H1 (cell line): ENCODE data around the gene FAM184B. TPM values are rescaled to one million over a fixed set of nuclear protein-coding genes. Genes with fewer than 3 reads are reported as not detected.

Source experiments
- CTCF ChIA-PET: fragments of 300-600 bp; sonication (Branson Sonifier 250); formaldehyde crosslinking; loops from one replicate; lab custom pipeline; 2021; ENCODE audit not compliant: partially characterized antibody; lab: Charles Lee
- POLR2A ChIA-PET: fragments of 300-600 bp; sonication (Branson Sonifier 250); formaldehyde crosslinking; loops from one replicate; lab custom pipeline; 2021; ENCODE audit warnings: inconsistent platforms; ENCODE audit not compliant: partially characterized antibody; lab: Charles Lee
- DNase-seq, 2 experiments: peaks; one replicate each; pipeline versions ENCODE4 v3.0.0 to v3.0.0-alpha.2; 2010 to 2022; ENCODE audit warnings: low spot score in 2 of 2, low read depth in 1 of 2, mixed read lengths in 1 of 2
- FAIRE-seq: peaks from 2 replicates; lab custom pipeline; 2011; peaks lifted over from hg19 to GRCh38; lab: Jason Lieb, UNC
- H2AFZ ChIP-seq: 2 replicates; pipeline ENCODE4 v1.8.1; 2012; ENCODE audit warnings: low read length, inconsistent platforms
- H2AK5ac ChIP-seq: 2 replicates; pipeline ENCODE4 v1.6.1; 2013; ENCODE audit warnings: low read depth, low read length
- H2BK120ac ChIP-seq: replicated peaks from 2 replicates; pipeline ENCODE3; 2013; ENCODE audit warnings: low read depth, low read length, inconsistent platforms
- H2BK12ac ChIP-seq: 2 replicates; pipeline ENCODE4 v1.6.1; 2013; ENCODE audit warnings: low read depth, low read length
- H2BK15ac ChIP-seq: 2 replicates; pipeline ENCODE4 v1.6.1; 2013; ENCODE audit warnings: low read length
- H2BK20ac ChIP-seq: 2 replicates; pipeline ENCODE4 v1.6.1; 2013; ENCODE audit warnings: low read length
- H2BK5ac ChIP-seq: 2 replicates; pipeline ENCODE4 v1.6.1; 2013; ENCODE audit warnings: low read depth, low read length
- H3K14ac ChIP-seq: 2 replicates; pipeline ENCODE4 v1.6.1; 2013; ENCODE audit warnings: inconsistent platforms; ENCODE audit not compliant: insufficient read length
- H3K18ac ChIP-seq: 2 replicates; pipeline ENCODE4 v1.6.1; 2013; ENCODE audit warnings: low read length; ENCODE audit errors: extremely low read depth
- H3K23ac ChIP-seq: 2 replicates; pipeline ENCODE4 v1.6.1; 2013; ENCODE audit warnings: inconsistent platforms; ENCODE audit not compliant: insufficient read length
- H3K23me2 ChIP-seq: 2 replicates; pipeline ENCODE4 v1.6.1; 2013; ENCODE audit warnings: low read depth, low read length
- H3K27ac ChIP-seq: 2 replicates; pipeline ENCODE4 v1.6.1; 2011; ENCODE audit warnings: low read depth, low read length, inconsistent platforms
- H3K27me3 ChIP-seq, 4 experiments: replicated peaks in 1 of 4; 1 replicate in 1 of 4; 2 replicates in 3 of 4; pipeline versions ENCODE4 v1.6.1 to v1.8.1; 2011 to 2013; ENCODE audit warnings: low read length in 3 of 4, mild to moderate bottlenecking in 3 of 4, inconsistent platforms in 2 of 4, mixed read lengths in 2 of 4, moderate library complexity in 1 of 4; ENCODE audit not compliant: control insufficient read depth in 3 of 4, insufficient read depth in 3 of 4; ENCODE audit errors: extremely low read depth in 1 of 4
- H3K36me3 ChIP-seq, 4 experiments: 2 replicates each; pipeline versions ENCODE4 v1.6.1 to v1.8.1; 2011 to 2013; ENCODE audit warnings: mild to moderate bottlenecking in 4 of 4, low read length in 3 of 4, moderate library complexity in 2 of 4, control low read depth in 1 of 4, inconsistent platforms in 1 of 4; ENCODE audit not compliant: insufficient read depth in 4 of 4, control insufficient read depth in 2 of 4
- H3K4ac ChIP-seq: replicated peaks from 2 replicates; pipeline ENCODE3; 2013; ENCODE audit warnings: low read length, low read depth, mixed read lengths, inconsistent platforms; ENCODE audit not compliant: insufficient read length
- H3K4me1 ChIP-seq, 4 experiments: replicated peaks in 1 of 4; 1 replicate in 1 of 4; 2 replicates in 3 of 4; pipeline versions ENCODE4 v1.6.1 to v1.8.1; 2011 to 2013; ENCODE audit warnings: low read length in 3 of 4, inconsistent platforms in 2 of 4, mixed read lengths in 1 of 4; ENCODE audit not compliant: insufficient read depth in 4 of 4, control insufficient read depth in 3 of 4
- H3K4me2 ChIP-seq, 2 experiments: 2 replicates each; pipeline versions ENCODE4 v1.6.1 to v1.8.1; 2011 to 2013; ENCODE audit warnings: low read depth in 2 of 2, low read length in 2 of 2, control low read depth in 1 of 2, inconsistent platforms in 1 of 2, mild to moderate bottlenecking in 1 of 2; ENCODE audit not compliant: insufficient read depth in 1 of 2
- H3K4me3 ChIP-seq, 4 experiments: fragments of 200-600, 300-600 bp in 1 of 4; sonication (generic), shearing (Covaris generic), sonication (Bioruptor Twin) in 1 of 4; 2 replicates each; pipeline versions ENCODE4 v1.5.1 to v1.8.1; 2011 to 2016; ENCODE audit warnings: low read length in 4 of 4, low read depth in 3 of 4, control low read depth in 2 of 4, inconsistent platforms in 2 of 4, mild to moderate bottlenecking in 2 of 4, mixed read lengths in 1 of 4, moderate library complexity in 1 of 4; ENCODE audit not compliant: insufficient read depth in 2 of 4; ENCODE audit errors: extremely low read depth in 1 of 4
- H3K56ac ChIP-seq: replicated peaks from 2 replicates; pipeline ENCODE3; 2013; ENCODE audit warnings: low read depth, mild to moderate bottlenecking, mixed read lengths, low read length, inconsistent platforms; ENCODE audit not compliant: insufficient read length
- H3K79me1 ChIP-seq: 2 replicates; pipeline ENCODE4 v1.6.1; 2013; ENCODE audit warnings: low read depth, low read length, control low read depth
- H3K79me2 ChIP-seq, 2 experiments: 2 replicates each; pipeline versions ENCODE4 v1.6.1 to v1.8.1; 2012 to 2013; ENCODE audit warnings: low read length in 2 of 2, mild to moderate bottlenecking in 2 of 2, inconsistent platforms in 1 of 2; ENCODE audit not compliant: insufficient read depth in 2 of 2, control insufficient read depth in 1 of 2
- H3K9ac ChIP-seq, 4 experiments: replicated peaks in 1 of 4; 1 replicate in 1 of 4; 2 replicates in 3 of 4; pipeline versions ENCODE4 v1.6.1 to v1.8.1; 2011 to 2013; ENCODE audit warnings: low read depth in 3 of 4, low read length in 3 of 4, control low read depth in 2 of 4, mild to moderate bottlenecking in 2 of 4, moderate library complexity in 2 of 4, inconsistent platforms in 1 of 4; ENCODE audit errors: extremely low read depth in 1 of 4
- H3K9me3 ChIP-seq, 2 experiments: 2 replicates each; pipeline versions ENCODE4 v1.6.1 to v1.8.1; 2012 to 2013; ENCODE audit warnings: mild to moderate bottlenecking in 2 of 2, moderate library complexity in 2 of 2, control low read depth in 1 of 2, inconsistent platforms in 1 of 2, low read depth in 1 of 2, low read length in 1 of 2, mixed read lengths in 1 of 2; ENCODE audit not compliant: insufficient read depth in 2 of 2
- H4K20me1 ChIP-seq, 2 experiments: replicated peaks in 1 of 2; 2 replicates each; pipeline versions ENCODE3 to v1.8.1; 2011 to 2013; ENCODE audit warnings: inconsistent platforms in 2 of 2, low read length in 2 of 2, mild to moderate bottlenecking in 1 of 2; ENCODE audit not compliant: insufficient read depth in 2 of 2, control insufficient read depth in 1 of 2
- H4K5ac ChIP-seq: 2 replicates; pipeline ENCODE4 v1.6.1; 2013; ENCODE audit warnings: low read length, low read depth, mixed read lengths, inconsistent platforms; ENCODE audit not compliant: insufficient read length
- H4K8ac ChIP-seq: 2 replicates; pipeline ENCODE4 v1.8.0; 2013; ENCODE audit warnings: mild to moderate bottlenecking, moderate library complexity, low read length, inconsistent platforms; ENCODE audit not compliant: insufficient read depth; ENCODE audit errors: extremely low read depth
- H4K91ac ChIP-seq: replicated peaks from 2 replicates; pipeline ENCODE3; 2013; ENCODE audit warnings: low read length, mixed read lengths, inconsistent platforms; ENCODE audit not compliant: insufficient read length
- CHD1 ChIP-seq: IDR thresholded peaks from 2 replicates; pipeline ENCODE4 v1.6.1; 2012; ENCODE audit warnings: low read depth, low read length, improper control_type of control experiment
- MAFK ChIP-seq: IDR thresholded peaks from 2 replicates; pipeline ENCODE4 v1.6.1; 2012; ENCODE audit warnings: low read depth, mild to moderate bottlenecking, improper control_type of control experiment, low read length
- SIN3A ChIP-seq, 2 experiments: IDR thresholded peaks in 1 of 2; conservative IDR thresholded peaks in 1 of 2; 2 replicates each; pipeline ENCODE4 v1.6.1; 2011 to 2012; ENCODE audit warnings: low read length in 2 of 2, improper control_type of control experiment in 1 of 2, low read depth in 1 of 2, mild to moderate bottlenecking in 1 of 2
- WGBS, 2 experiments: shearing (Covaris generic) in 1 of 2; methylation state at CpG; one replicate each; pipeline versions ENCODE4 v1.1.6 to v1.1.7; 2013 to 2015; ENCODE audit warnings: low lambda C conversion rate in 2 of 2, mixed read lengths in 2 of 2, inconsistent platforms in 1 of 2, low coverage in 1 of 2, missing lambda C conversion rate in 1 of 2; ENCODE audit not compliant: insufficient replicate concordance in 2 of 2, insufficient coverage in 1 of 2, insufficient read length in 1 of 2; ENCODE audit errors: extremely low coverage in 1 of 2, missing lambda C conversion rate in 1 of 2; 5-methylcytosine and 5-hydroxymethylcytosine counted together
- polyA plus RNA-seq, 7 experiments: library from polyadenylated mRNA; depleted of rRNA in 3 of 7; stranded (reverse) in 5 of 7; unstranded in 2 of 7; fragments of >200 nt in 5 of 7; fragments of 200-250 nt in 2 of 7; gene quantifications; 1 replicate in 5 of 7; 2 replicates in 1 of 7; 4 replicates in 1 of 7; pipeline versions ENCODE4 v1.2.1 to v1.2.3, GENCODE V29; 2011 to 2013; ENCODE audit warnings: missing spikeins in 2 of 7, mixed read lengths in 2 of 7
- total RNA-seq: library from RNA; stranded (reverse); fragmentation: NEBNext Ultra II Directional; extraction: Animal tissue kit (Norgen Biotek cat#: 25700); gene quantifications from 2 replicates; pipeline ENCODE4 v1.2.1, GENCODE V29; 2021

The FAM184B gene
- total and polyA plus RNA-seq, 2 of the 8 experiments (the other 6 are each of a cell fraction or from before 2014, with no cell fraction given): 0.05 to 0.39 TPM

DNA sequence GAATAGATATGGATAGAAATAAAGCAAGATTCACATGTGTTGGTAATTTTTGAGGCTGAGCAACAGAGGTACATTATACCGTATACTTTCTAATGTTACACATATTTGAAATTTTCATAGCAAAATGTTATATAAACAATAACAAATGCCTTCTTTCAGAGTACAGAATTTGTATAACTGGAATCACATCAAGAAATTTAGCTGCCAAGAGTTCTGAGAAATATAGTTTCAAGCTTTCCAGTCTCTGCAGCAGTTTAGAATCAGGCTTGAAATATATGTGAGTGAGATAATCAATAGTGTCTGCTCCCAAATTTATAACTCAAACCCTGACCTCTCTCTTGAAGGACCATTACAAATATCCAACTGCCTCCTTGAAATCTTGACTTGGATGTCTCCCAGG lies 23.8 kb downstream of the FAM184B start:
- 92% methylated on average over 1 of the region's 1 CpG; no CpG with 5 or more reads in 1 of the 2 experiments for WGBS, 2 experiments
- POLR2A ChIA-PET: no interaction called here
- TF ChIP-seq CHD1 (no peak), MAFK (no peak), SIN3A (conservative IDR thresholded peaks at IDR 0.05 in 1 of 2, IDR thresholded peaks at IDR 0.05 in 1 of 2; ENCODE audit: low read depth in 1 of 2, low read length in 2 of 2) (no peak)

More for the DNA sequence above, 23.8 kb downstream of the FAM184B start:
- Histone ChIP-seq H2BK20ac (no peak overlapping the region), H3K9ac (no peak overlapping the region), H3K4me1 (peaks cover 0 to 7% (median 3%) of the 10 kb centered on the region in 4 experiments; a peak in 5 of 7 replicates), H2BK12ac (no peak overlapping the region), H4K20me1 (no peaks in the 10 kb centered on the region), H2AK5ac (no peak overlapping the region), H3K4me2 (no peak overlapping the region), H2AFZ (no peak overlapping the region), H4K5ac (no peak overlapping the region), H2BK15ac (no peak overlapping the region), H4K91ac (no peak overlapping the region), H3K18ac (no peak overlapping the region), H3K79me1 (no peaks in the 10 kb centered on the region), H3K23me2 (no peaks in the 10 kb centered on the region), H3K27ac (no peak overlapping the region), H3K4me3 (no peak overlapping the region), H3K4ac (no peak overlapping the region), H3K9me3 (no peaks in the 10 kb centered on the region), H3K56ac (no peak overlapping the region), H2BK120ac (no peak overlapping the region), H3K14ac (no peak overlapping the region), H4K8ac (no peak overlapping the region), H3K36me3 (no peaks in the 10 kb centered on the region), H3K27me3 (no peaks in the 10 kb centered on the region), H3K23ac (no peak overlapping the region), H3K79me2 (no peaks in the 10 kb centered on the region), H2BK5ac (no peak overlapping the region)
- FAIRE-seq: no peak
- no peak for DNase-seq
- CTCF ChIA-PET: no interaction called here
